ENCODE measurements around the gene C17orf75.
"Not testable (repeated sequence)": the region's sequence is repeated elsewhere in the genome, so short reads cannot be mapped to it uniquely, and the experiment has no call there.

C17orf75 gene

GRCh38 chr17:32317353-32317752, 24.6 kb downstream of the C17orf75 start:
- Histone ChIP-seq H3K36me3 (ENCODE audit: control insufficient read depth in 2 of 2, insufficient read depth in 1 of 2, low read length in 2 of 2) (peaks cover 0 to 14% of the 10 kb centered on the region in 2 experiments; a peak in 2 of 3 replicates), H3K4me1 (ENCODE audit: control insufficient read depth, insufficient read depth, low read length) (no peaks in the 10 kb centered on the region), H3K4me3 (ENCODE audit: low read depth, low read length) (no peak overlapping the region), H3K27ac (ENCODE audit: extremely low read depth, low read depth, low read length) (no peak overlapping the region), H3K9me3 (ENCODE audit: control insufficient read depth, insufficient read depth, low read depth, low read length) (no peaks in the 10 kb centered on the region)
- POLR2A ChIA-PET: no interaction called here
- TF ChIP-seq ZNF529 (tag by site-specific recombination; IDR thresholded peaks at IDR 0.05; ENCODE audit: insufficient replicate concordance): no peak
- no peak for TF ChIP-seq SP2 (tag by site-specific recombination; IDR thresholded peaks at IDR 0.05)
- no peak for TF ChIP-seq KLF9 (tag by site-specific recombination; IDR thresholded peaks at IDR 0.05; ENCODE audit: low read depth)
- TF ChIP-seq KLF8 (tag by site-specific recombination; IDR thresholded peaks at IDR 0.05): no peak
- no peak for TF ChIP-seq ZIC2 (tag by site-specific recombination; IDR thresholded peaks at IDR 0.05)
- no peak for TF ChIP-seq ZNF223 (tag by site-specific recombination; IDR thresholded peaks at IDR 0.05)
- TF ChIP-seq ZNF555 (tag by site-specific recombination; conservative IDR thresholded peaks at IDR 0.05): no peak
- no peak for TF ChIP-seq ZNF658 (tag by site-specific recombination; IDR thresholded peaks at IDR 0.05)
- no peak for TF ChIP-seq ZNF776 (tag by site-specific recombination; IDR thresholded peaks at IDR 0.05; ENCODE audit: borderline replicate concordance)
- TF ChIP-seq ZNF211 (tag by site-specific recombination; IDR thresholded peaks at IDR 0.05; ENCODE audit: low read depth): no peak
- CTCF ChIA-PET: interaction anchor here (0.6 to 5.6 kb wide), 6 partner anchors 31 to 432 kb away, joined by 3 to 95 read pairs (median 3); no protein-coding TSS in a partner anchor

DNA sequence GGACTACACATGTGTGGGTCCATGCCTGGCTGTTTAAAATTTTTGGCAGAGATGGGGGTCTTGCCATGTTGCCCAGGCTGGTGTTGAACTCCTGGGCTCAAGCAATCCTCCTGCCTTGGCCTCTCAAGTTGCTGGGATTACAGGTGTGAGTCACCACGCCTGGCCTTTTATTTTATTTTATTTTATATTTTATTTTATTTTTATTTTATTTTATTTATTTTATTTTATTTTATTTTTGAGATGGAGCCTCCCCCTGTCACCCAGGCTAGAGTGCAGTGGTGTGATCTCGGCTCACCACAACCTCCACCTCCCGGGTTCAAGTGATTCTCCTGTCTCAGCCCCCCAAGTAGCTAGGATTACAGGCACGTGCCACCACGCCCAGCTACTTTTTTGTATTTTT, 25.3 kb downstream of the C17orf75 start:
- not testable (repeated sequence) for H3K4me1 ChIP-seq (ENCODE audit: control insufficient read depth, insufficient read depth, low read length); H3K9me3 ChIP-seq (ENCODE audit: control insufficient read depth, insufficient read depth, low read depth, low read length); H3K4me3 ChIP-seq (ENCODE audit: low read depth, low read length); H3K27ac ChIP-seq (ENCODE audit: extremely low read depth, low read depth, low read length)
- ChIA-PET CTCF (interaction anchor here (0.7 to 5.6 kb wide), 7 partner anchors 15 to 205 kb away, joined by 3 to 95 read pairs (median 4); no protein-coding TSS in a partner anchor), POLR2A (interaction anchor here (0.7 kb wide), 1 partner anchor 415 kb away, joined by 3 read pairs; the partner anchor contains the start of gene UTP6)
- H3K36me3 ChIP-seq (ENCODE audit: control insufficient read depth in 2 of 2, insufficient read depth in 1 of 2, low read length in 2 of 2): peaks cover 0 to 14% of the 10 kb centered on the region in 2 experiments; a peak in 2 of 3 replicates

DNA sequence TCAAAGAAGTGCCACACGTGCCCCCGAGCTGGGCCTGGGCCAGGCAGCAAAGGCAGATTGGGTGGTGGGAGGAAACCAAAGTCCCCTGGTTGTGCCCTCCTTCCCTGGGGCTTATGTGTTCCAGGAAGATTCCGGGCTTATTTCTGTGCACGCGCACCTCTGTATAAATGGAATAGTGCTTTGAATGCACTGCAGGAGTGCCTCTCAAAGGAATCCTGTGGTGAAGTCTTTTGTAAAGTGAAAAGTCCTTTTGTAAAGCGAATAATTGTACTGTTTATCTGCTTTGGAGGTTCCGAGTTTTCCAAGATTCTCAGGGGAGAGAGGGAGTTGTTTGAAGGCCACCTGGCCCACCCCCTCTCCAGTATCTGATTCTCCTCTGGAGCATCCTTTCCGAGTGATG, 26.8 kb downstream of the C17orf75 start:
- CTCF ChIA-PET: interaction anchor here (1.0 to 5.6 kb wide), 4 partner anchors 58 to 93 kb away, joined by 3 to 95 read pairs (median 4); no protein-coding TSS in a partner anchor
- Histone ChIP-seq H3K27ac (ENCODE audit: extremely low read depth, low read depth, low read length) (no peak overlapping the region), H3K4me1 (ENCODE audit: control insufficient read depth, insufficient read depth, low read length) (no peaks in the 10 kb centered on the region), H3K36me3 (ENCODE audit: control insufficient read depth in 2 of 2, insufficient read depth in 1 of 2, low read length in 2 of 2) (peaks cover 0 to 4% of the 10 kb centered on the region in 2 experiments; a peak in 2 of 3 replicates), H3K9me3 (ENCODE audit: control insufficient read depth, insufficient read depth, low read depth, low read length) (no peaks in the 10 kb centered on the region), H3K4me3 (ENCODE audit: low read depth, low read length) (no peak overlapping the region)
- POLR2A ChIA-PET: no interaction called here
- TF ChIP-seq, protein P1, sequence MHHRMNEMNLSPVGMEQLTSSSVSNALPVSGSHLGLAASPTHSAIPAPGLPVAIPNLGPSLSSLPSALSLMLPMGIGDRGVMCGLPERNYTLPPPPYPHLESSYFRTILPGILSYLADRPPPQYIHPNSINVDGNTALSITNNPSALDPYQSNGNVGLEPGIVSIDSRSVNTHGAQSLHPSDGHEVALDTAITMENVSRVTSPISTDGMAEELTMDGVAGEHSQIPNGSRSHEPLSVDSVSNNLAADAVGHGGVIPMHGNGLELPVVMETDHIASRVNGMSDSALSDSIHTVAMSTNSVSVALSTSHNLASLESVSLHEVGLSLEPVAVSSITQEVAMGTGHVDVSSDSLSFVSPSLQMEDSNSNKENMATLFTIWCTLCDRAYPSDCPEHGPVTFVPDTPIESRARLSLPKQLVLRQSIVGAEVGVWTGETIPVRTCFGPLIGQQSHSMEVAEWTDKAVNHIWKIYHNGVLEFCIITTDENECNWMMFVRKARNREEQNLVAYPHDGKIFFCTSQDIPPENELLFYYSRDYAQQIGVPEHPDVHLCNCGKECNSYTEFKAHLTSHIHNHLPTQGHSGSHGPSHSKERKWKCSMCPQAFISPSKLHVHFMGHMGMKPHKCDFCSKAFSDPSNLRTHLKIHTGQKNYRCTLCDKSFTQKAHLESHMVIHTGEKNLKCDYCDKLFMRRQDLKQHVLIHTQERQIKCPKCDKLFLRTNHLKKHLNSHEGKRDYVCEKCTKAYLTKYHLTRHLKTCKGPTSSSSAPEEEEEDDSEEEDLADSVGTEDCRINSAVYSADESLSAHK (tag by site-specific recombination; IDR thresholded peaks at IDR 0.05): no peak
- no peak for TF ChIP-seq ZSCAN23 (tag by site-specific recombination; IDR thresholded peaks at IDR 0.05)
- TF ChIP-seq SCRT2 (tag by site-specific recombination; IDR thresholded peaks at IDR 0.05): no peak
- TF ChIP-seq ZNF747 (tag by site-specific recombination; IDR thresholded peaks at IDR 0.05): no peak
- TF ChIP-seq ZNF175 (tag by site-specific recombination; IDR thresholded peaks at IDR 0.05): no peak
- no peak for TF ChIP-seq ZNF23 (tag by site-specific recombination; IDR thresholded peaks at IDR 0.05; ENCODE audit: borderline replicate concordance)
- no peak for TF ChIP-seq ZNF302 (tag by site-specific recombination; IDR thresholded peaks at IDR 0.05; ENCODE audit: low read depth)

DNA sequence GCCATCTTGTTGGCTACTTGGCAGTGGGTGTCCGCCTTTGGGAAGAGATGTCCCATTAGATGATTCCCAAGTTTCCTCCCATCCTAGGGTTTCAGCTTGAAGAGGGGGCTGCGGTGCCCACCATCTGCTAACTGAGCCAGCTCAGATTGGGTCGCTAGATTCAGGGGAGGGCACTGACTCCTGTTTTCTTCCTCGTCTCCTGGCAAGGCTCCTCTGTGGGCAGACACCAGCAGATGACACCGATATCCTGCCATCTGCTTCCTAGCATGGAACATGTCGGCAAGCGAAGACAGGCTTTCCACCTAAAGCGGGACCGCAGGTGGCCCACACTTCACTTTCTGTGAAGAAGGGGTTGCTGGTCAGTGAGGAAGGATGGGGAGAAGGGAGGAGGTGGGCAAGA, 27.3 kb downstream of the C17orf75 start:
- no peaks in the 10 kb centered on the region for H3K4me1 ChIP-seq (ENCODE audit: control insufficient read depth, insufficient read depth, low read length)
- no peaks in the 10 kb centered on the region for H3K9me3 ChIP-seq (ENCODE audit: control insufficient read depth, insufficient read depth, low read depth, low read length)
- POLR2A ChIA-PET: no interaction called here
- H3K36me3 ChIP-seq (ENCODE audit: control insufficient read depth in 2 of 2, insufficient read depth in 1 of 2, low read length in 2 of 2): peaks cover 0 to 4% of the 10 kb centered on the region in 2 experiments; a peak in 2 of 3 replicates
- no peak overlapping the region for H3K27ac ChIP-seq (ENCODE audit: extremely low read depth, low read depth, low read length)
- H3K4me3 ChIP-seq (ENCODE audit: low read depth, low read length): no peak overlapping the region
- CTCF ChIA-PET: interaction anchor here (1.0 to 2.1 kb wide), 2 partner anchors 58 to 61 kb away, joined by 3 to 5 read pairs; no protein-coding TSS in a partner anchor
- no peak for TF ChIP-seq ZNF10 (tag by site-specific recombination; IDR thresholded peaks at IDR 0.05)
- TF ChIP-seq KLF10 (tag by site-specific recombination; IDR thresholded peaks at IDR 0.05): no peak
- TF ChIP-seq REPIN1 (tag by site-specific recombination; IDR thresholded peaks at IDR 0.05; ENCODE audit: low read depth): no peak
- TF ChIP-seq ZBTB17 (tag by site-specific recombination; IDR thresholded peaks at IDR 0.05): no peak
- TF ChIP-seq, protein P2, sequence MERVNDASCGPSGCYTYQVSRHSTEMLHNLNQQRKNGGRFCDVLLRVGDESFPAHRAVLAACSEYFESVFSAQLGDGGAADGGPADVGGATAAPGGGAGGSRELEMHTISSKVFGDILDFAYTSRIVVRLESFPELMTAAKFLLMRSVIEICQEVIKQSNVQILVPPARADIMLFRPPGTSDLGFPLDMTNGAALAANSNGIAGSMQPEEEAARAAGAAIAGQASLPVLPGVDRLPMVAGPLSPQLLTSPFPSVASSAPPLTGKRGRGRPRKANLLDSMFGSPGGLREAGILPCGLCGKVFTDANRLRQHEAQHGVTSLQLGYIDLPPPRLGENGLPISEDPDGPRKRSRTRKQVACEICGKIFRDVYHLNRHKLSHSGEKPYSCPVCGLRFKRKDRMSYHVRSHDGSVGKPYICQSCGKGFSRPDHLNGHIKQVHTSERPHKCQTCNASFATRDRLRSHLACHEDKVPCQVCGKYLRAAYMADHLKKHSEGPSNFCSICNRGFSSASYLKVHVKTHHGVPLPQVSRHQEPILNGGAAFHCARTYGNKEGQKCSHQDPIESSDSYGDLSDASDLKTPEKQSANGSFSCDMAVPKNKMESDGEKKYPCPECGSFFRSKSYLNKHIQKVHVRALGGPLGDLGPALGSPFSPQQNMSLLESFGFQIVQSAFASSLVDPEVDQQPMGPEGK (tag by site-specific recombination; IDR thresholded peaks at IDR 0.05): no peak
- TF ChIP-seq ZNF274 (IDR thresholded peaks at IDR 0.05; ENCODE audit: low read length): no peak
- no peak for TF ChIP-seq ZNF274 (tag by site-specific recombination; IDR thresholded peaks at IDR 0.05; ENCODE audit: borderline replicate concordance)
- no peak for TF ChIP-seq ZNF366 (tag by site-specific recombination; conservative IDR thresholded peaks at IDR 0.05)
- no peak for TF ChIP-seq OSR2 (tag by site-specific recombination; IDR thresholded peaks at IDR 0.05)
- TF ChIP-seq ZXDB (tag by site-specific recombination; IDR thresholded peaks at IDR 0.05): no peak
- TF ChIP-seq ZNF555 (tag by site-specific recombination; conservative IDR thresholded peaks at IDR 0.05): no peak

All from HEK293 (cell line).